Upper lobe of right lung (tissue), 1 donor: ENCODE results near the gene PKP4. TPM values are rescaled to one million over a fixed set of nuclear protein-coding genes. Genes with fewer than 3 reads are reported as not detected.
A peak's percentile ranks its signal among the peaks of the same experiment; 100 is the strongest.

ENCODE experiments used
- ATAC-seq: fragments of 200-7000 bp; cut with Tn5 transposase; one replicate; pipeline ENCODE4 v1.9.1; 2020; ENCODE audit warnings: mild to moderate bottlenecking, moderate library complexity
- DNase-seq: peaks from one replicate; pipeline ENCODE4 v3.0.0-alpha.2; 2020
- H3K27ac ChIP-seq: fragments of 200-600 bp; one replicate; pipeline ENCODE4 v1.8.0; 2022
- H3K27me3 ChIP-seq: fragments of 200-600 bp; one replicate; pipeline ENCODE4 v1.8.0; 2022; ENCODE audit warnings: mild to moderate bottlenecking
- H3K36me3 ChIP-seq: fragments of 200-600 bp; one replicate; pipeline ENCODE4 v1.8.0; 2022
- H3K4me1 ChIP-seq: fragments of 200-600 bp; one replicate; pipeline ENCODE4 v1.8.0; 2022
- H3K4me3 ChIP-seq: fragments of 200-600 bp; one replicate; pipeline ENCODE4 v1.8.0; 2022; ENCODE audit warnings: mild to moderate bottlenecking
- H3K9me3 ChIP-seq: fragments of 200-600 bp; one replicate; pipeline ENCODE4 v1.8.0; 2022
- CTCF ChIP-seq: fragments of 200-600 bp; IDR thresholded peaks from one replicate; pipeline ENCODE4 v1.8.0; 2022; ENCODE audit warnings: antibody characterized with exemption
- intact Hi-C: fragments of 100-400 bp; cut with DNase I; formaldehyde crosslinking; loops from one replicate; pipeline ENCODE4 v1.11.0; 2022
- total RNA-seq: library from RNA; stranded (reverse); fragmentation: NEBNext Ultra II Directional; extraction: Animal tissue kit (Norgen Biotek cat#: 25700); gene quantifications from one replicate; pipeline ENCODE4 v1.2.1, GENCODE V29; 2021
- donor health status: DM: no; HTN: yes; CAD: no; lungs with severe emphysema.

The PKP4 gene
- total RNA-seq, 1 donor from 2014 or later = 74.7 TPM

- no peak for DNase-seq
- H3K27ac ChIP-seq = no peak overlapping the region
- no peaks in the 10 kb centered on the region for H3K36me3 ChIP-seq
- H3K27me3 ChIP-seq = no peaks in the 10 kb centered on the region
- intact Hi-C loops = no loop called here
- no peak overlapping the region for H3K4me3 ChIP-seq
- peaks cover 14% of the 10 kb centered on the region for H3K4me1 ChIP-seq
- ATAC-seq = no peak
- no peak for TF ChIP-seq CTCF
- H3K9me3 ChIP-seq = no peaks in the 10 kb centered on the region
Measured at GRCh38 chr2:158491072-158491471, 34.3 kb downstream of the PKP4 start.

- intact Hi-C loops = no loop called here
- H3K9me3 ChIP-seq = no peaks in the 10 kb centered on the region
- H3K27me3 ChIP-seq = no peaks in the 10 kb centered on the region
- ATAC-seq = peak; percentile 70
- peaks cover 9% of the 10 kb centered on the region for H3K4me1 ChIP-seq
- H3K4me3 ChIP-seq = no peak overlapping the region
- no peak for DNase-seq
- no peak overlapping the region for H3K27ac ChIP-seq
- TF ChIP-seq CTCF = no peak
- no peaks in the 10 kb centered on the region for H3K36me3 ChIP-seq
Measured at GRCh38 chr2:158493458-158493857, 36.7 kb downstream of the PKP4 start.

GRCh38 chr2:158495175-158495574 lies 38.4 kb downstream of the PKP4 start:
- H3K27me3 ChIP-seq = no peaks in the 10 kb centered on the region
- no peak overlapping the region for H3K27ac ChIP-seq
- peaks cover 9% of the 10 kb centered on the region for H3K4me1 ChIP-seq
- ATAC-seq = no peak
- H3K4me3 ChIP-seq = no peak overlapping the region
- no peaks in the 10 kb centered on the region for H3K36me3 ChIP-seq
- H3K9me3 ChIP-seq = no peaks in the 10 kb centered on the region
- no peak for TF ChIP-seq CTCF
- intact Hi-C loops = no loop called here
- DNase-seq = no peak

- Histone ChIP-seq H3K4me3 (no peak overlapping the region), H3K36me3 (no peaks in the 10 kb centered on the region), H3K27me3 (no peaks in the 10 kb centered on the region), H3K27ac (no peak overlapping the region), H3K9me3 (no peaks in the 10 kb centered on the region), H3K4me1 (peaks cover 13% of the 10 kb centered on the region)
- ATAC-seq (no peak), DNase-seq (no peak)
- TF ChIP-seq CTCF = no peak
- intact Hi-C loops = no loop called here
Measured at GRCh38 chr2:158496986-158497385, 40.2 kb downstream of the PKP4 start.

GRCh38 chr2:158497486-158497885 lies 40.7 kb downstream of the PKP4 start:
- DNase-seq = no peak
- no peak overlapping the region for H3K4me3 ChIP-seq
- ATAC-seq = peak; percentile 52
- TF ChIP-seq CTCF = no peak
- H3K36me3 ChIP-seq = no peaks in the 10 kb centered on the region
- H3K27ac ChIP-seq = no peak overlapping the region
- H3K27me3 ChIP-seq = no peaks in the 10 kb centered on the region
- peaks cover 18% of the 10 kb centered on the region for H3K4me1 ChIP-seq
- intact Hi-C loops = no loop called here
- no peaks in the 10 kb centered on the region for H3K9me3 ChIP-seq

GRCh38 chr2:158498043-158498748 lies 41.4 kb downstream of the PKP4 start:
- DNase-seq (no peak), ATAC-seq (no peak)
- Histone ChIP-seq H3K27me3 (no peaks in the 10 kb centered on the region), H3K4me1 (peaks cover 21% of the 10 kb centered on the region), H3K27ac (no peak overlapping the region), H3K36me3 (no peaks in the 10 kb centered on the region), H3K4me3 (no peak overlapping the region), H3K9me3 (no peaks in the 10 kb centered on the region)
- no peak for TF ChIP-seq CTCF
- intact Hi-C loops = no loop called here
